Upper lobe of left lung (tissue), 6 donors: Measurements from ENCODE around the gene SCTR. TPM values are rescaled to one million over a fixed set of nuclear protein-coding genes. Genes with fewer than 3 reads are reported as not detected.
A peak's percentile ranks its signal among the peaks of the same experiment; 100 is the strongest.
"Not testable (repeated sequence)": the region's sequence is repeated elsewhere in the genome, so short reads cannot be mapped to it uniquely, and the experiment has no call there.

Source experiments
- ATAC-seq, 2 donors: fragments of 200-7000 bp; cut with Tn5 transposase; one replicate each; pipeline ENCODE4 v1.9.1; 2022; ENCODE audit warnings: mild to moderate bottlenecking in 2 of 2, moderate library complexity in 2 of 2; ENCODE audit not compliant: low FRiP score in 2 of 2
- DNase-seq, 2 donors: peaks; one replicate each; pipeline ENCODE4 v3.0.0-alpha.2; 2019 to 2020
- H3K27ac ChIP-seq, 4 donors: fragments of 200-600 bp; sonication (generic); one replicate each; pipeline ENCODE4 v1.5.1; 2016 to 2019
- H3K27me3 ChIP-seq, 4 donors: fragments of 200-600 bp; sonication (generic); one replicate each; pipeline ENCODE4 v1.5.1; 2017 to 2019
- H3K36me3 ChIP-seq, 4 donors: fragments of 200-600 bp; sonication (generic); one replicate each; pipeline ENCODE4 v1.5.1; 2016 to 2019
- H3K4me1 ChIP-seq, 4 donors: fragments of 200-600 bp; sonication (generic); one replicate each; pipeline ENCODE4 v1.5.1; 2018 to 2019
- H3K4me3 ChIP-seq, 4 donors: fragments of 200-600 bp; sonication (generic); one replicate each; pipeline ENCODE4 v1.5.1; 2017 to 2019; ENCODE audit warnings: mild to moderate bottlenecking in 2 of 4, moderate library complexity in 1 of 4
- H3K9me3 ChIP-seq, 4 donors: fragments of 200-600 bp; sonication (generic); one replicate each; pipeline ENCODE4 v1.5.1; 2018 to 2019
- EP300 ChIP-seq, 4 donors: sonication (generic); formaldehyde crosslinking; IDR thresholded peaks; one replicate each; pipeline ENCODE4 v1.5.1; 2017; ENCODE audit warnings: antibody characterized with exemption in 4 of 4, control low read depth in 2 of 4
- POLR2A ChIP-seq, 4 donors: fragments of 450-650 bp; IDR thresholded peaks; one replicate each; pipeline ENCODE4 v1.5.1; 2016 to 2017; ENCODE audit warnings: antibody characterized with exemption in 4 of 4, mild to moderate bottlenecking in 2 of 4
- POLR2AphosphoS5 ChIP-seq, 2 donors: sonication (generic); formaldehyde crosslinking; IDR thresholded peaks; one replicate each; pipeline ENCODE4 v1.5.1; 2017; ENCODE audit warnings: antibody characterized with exemption in 2 of 2
- WGBS, 2 donors: methylation state at CpG; one replicate each; pipeline ENCODE4 v1.1.5; 2017 to 2018; 5-methylcytosine and 5-hydroxymethylcytosine counted together
- total RNA-seq, 6 donors: library from RNA; depleted of rRNA in 4 of 6; stranded (reverse); fragments of >200 nt in 4 of 6; gene quantifications; one replicate each; pipeline versions ENCODE4 v1.1.0 to v1.2.1, GENCODE V29; 2016 to 2021
- TF ChIP-seq, protein P1 (sequence below), 6 experiments: fragments of 450-650 bp in 4 of 6; fragments of 200-600 bp in 2 of 6; sonication (generic) in 2 of 6; IDR thresholded peaks; one replicate each; pipeline ENCODE4 v1.5.1; 2016 to 2019; ENCODE audit warnings: antibody characterized with exemption in 6 of 6
- donor health status: DM: no; HTN: no; CAD: no; lungs with moderate emphysema.
- donor health status: DM: no; HTN: yes; CAD: no; lungs with severe emphysema.

SCTR gene
- total RNA-seq, 6 donors from 2014 or later = 3.2 to 52.5 (median 16.6) TPM

DNA sequence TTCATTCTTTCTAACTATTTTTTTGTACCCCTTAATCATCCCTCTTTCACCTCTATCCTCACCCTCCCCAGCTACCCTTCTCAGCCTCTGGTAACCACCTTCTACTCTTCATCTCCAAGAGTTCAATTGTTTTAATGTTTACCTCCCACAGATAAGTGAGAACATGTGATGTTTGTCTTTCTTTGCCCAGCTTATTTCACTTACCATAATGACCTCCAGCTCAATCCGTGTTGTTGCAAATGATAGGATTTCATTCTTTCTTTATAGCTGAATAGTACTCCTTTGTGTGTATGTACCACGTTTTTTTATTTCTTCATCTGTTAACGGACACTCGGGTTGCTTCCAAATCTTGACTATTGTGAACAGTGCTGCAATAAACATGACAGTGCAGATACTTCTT lies 114.8 kb downstream of the SCTR start:
- TF ChIP-seq POLR2A (IDR thresholded peaks at IDR 0.05) (no peak), POLR2AphosphoS5 (IDR thresholded peaks at IDR 0.05) (no peak), EP300 (IDR thresholded peaks at IDR 0.05) (no peak)
- Histone ChIP-seq H3K9me3 (no peaks in the 10 kb centered on the region), H3K27ac (no peak overlapping the region), H3K4me3 (no peak overlapping the region), H3K4me1 (peaks cover 0 to 6% (median 4%) of the 10 kb centered on the region in 4 donors), H3K27me3 (no peaks in the 10 kb centered on the region), H3K36me3 (no peaks in the 10 kb centered on the region)
- 68 to 69% methylated on average over 4 of the region's 4 CpGs for WGBS, 2 donors
- no peak for DNase-seq
- no peak for ATAC-seq

DNA sequence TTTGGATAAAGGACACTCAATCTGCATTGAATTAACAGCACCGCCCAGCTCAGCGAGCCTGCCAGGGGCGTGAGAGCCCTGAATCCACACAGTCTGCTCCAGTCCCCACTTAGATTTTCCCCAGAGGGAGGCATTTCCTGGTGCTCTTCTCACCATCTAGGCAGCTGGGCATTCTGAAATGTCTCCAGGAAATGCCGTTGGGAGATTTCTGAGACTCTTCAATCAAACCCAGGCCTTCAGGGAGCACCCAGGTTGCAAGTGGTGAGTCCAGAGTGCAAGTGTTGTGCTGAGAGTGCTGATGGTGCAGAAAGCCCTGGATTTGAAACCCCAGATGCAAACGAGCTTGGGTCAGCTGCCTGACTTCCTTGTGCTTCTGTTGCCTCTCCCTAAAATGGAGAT lies 116.1 kb downstream of the SCTR start:
- 38 to 47% methylated on average over 5 of the region's 5 CpGs for WGBS, 2 donors
- TF ChIP-seq, protein P1, sequence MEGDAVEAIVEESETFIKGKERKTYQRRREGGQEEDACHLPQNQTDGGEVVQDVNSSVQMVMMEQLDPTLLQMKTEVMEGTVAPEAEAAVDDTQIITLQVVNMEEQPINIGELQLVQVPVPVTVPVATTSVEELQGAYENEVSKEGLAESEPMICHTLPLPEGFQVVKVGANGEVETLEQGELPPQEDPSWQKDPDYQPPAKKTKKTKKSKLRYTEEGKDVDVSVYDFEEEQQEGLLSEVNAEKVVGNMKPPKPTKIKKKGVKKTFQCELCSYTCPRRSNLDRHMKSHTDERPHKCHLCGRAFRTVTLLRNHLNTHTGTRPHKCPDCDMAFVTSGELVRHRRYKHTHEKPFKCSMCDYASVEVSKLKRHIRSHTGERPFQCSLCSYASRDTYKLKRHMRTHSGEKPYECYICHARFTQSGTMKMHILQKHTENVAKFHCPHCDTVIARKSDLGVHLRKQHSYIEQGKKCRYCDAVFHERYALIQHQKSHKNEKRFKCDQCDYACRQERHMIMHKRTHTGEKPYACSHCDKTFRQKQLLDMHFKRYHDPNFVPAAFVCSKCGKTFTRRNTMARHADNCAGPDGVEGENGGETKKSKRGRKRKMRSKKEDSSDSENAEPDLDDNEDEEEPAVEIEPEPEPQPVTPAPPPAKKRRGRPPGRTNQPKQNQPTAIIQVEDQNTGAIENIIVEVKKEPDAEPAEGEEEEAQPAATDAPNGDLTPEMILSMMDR (IDR thresholded peaks at IDR 0.05) = no peak
- TF ChIP-seq POLR2AphosphoS5 (IDR thresholded peaks at IDR 0.05) (no peak), EP300 (IDR thresholded peaks at IDR 0.05) (no peak), POLR2A (IDR thresholded peaks at IDR 0.05) (no peak)

DNA sequence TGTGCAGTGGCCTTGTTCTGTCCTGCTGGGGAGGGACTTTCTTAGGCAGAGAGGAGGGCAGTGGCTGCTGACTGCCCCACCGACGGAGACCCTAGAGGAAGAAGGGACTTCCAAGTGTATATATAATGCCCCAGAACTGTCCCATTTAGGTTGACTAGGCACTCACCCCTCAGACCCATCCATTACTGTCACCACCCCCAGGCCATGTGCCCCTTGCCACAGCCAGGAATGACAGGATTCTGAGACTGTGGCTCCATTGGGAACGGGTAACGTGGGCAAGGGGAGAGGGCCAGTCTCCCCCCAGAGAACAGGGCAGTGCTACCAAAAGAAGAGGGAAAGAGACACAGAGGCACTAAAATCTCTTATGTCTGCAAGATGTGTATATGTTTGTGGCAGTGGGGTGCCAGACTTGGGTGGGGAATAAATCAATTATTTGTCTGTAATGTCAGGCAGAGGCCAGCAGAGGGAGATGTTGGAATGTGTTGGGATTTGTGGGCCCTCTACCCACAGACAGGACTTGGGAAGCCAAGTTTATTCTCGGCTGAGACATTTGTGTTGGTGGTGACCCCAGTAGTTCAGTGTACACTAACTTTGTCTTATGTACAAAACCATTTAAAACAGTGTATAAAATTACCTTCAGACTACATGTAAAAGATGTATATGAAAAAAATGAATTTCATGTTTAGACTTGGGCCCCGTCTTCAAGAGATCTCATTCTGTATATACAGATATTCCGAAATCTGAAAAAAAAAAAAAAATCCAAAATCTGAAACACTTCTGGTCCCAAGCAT lies 116.7 kb downstream of the SCTR start:
- 65 to 67% methylated on average over 7 of the region's 7 CpGs for WGBS, 2 donors
- H3K4me3 ChIP-seq = no peak overlapping the region
- peaks cover 5 to 12% (median 8%) of the 10 kb centered on the region in 4 donors for H3K4me1 ChIP-seq
- peak in 1 of 2 donors; percentile 55 for DNase-seq
- peak; percentile 80 to 91 for ATAC-seq
- no peak for TF ChIP-seq EP300 (IDR thresholded peaks at IDR 0.05)
- TF ChIP-seq, protein P1 (IDR thresholded peaks at IDR 0.05) = peak; percentile 48 to 91 (median 79)
- TF ChIP-seq POLR2A (IDR thresholded peaks at IDR 0.05) = no peak
- TF ChIP-seq POLR2AphosphoS5 (IDR thresholded peaks at IDR 0.05) = no peak
- no peaks in the 10 kb centered on the region for H3K36me3 ChIP-seq
- no peaks in the 10 kb centered on the region for H3K27me3 ChIP-seq
- H3K27ac ChIP-seq = peak overlapping the region in 2 of 4 donors; percentile 7 to 57
- no peaks in the 10 kb centered on the region for H3K9me3 ChIP-seq

More for the DNA sequence above, 116.1 kb downstream of the SCTR start:
- peaks cover 3 to 6% (median 4%) of the 10 kb centered on the region in 4 donors for H3K4me1 ChIP-seq
- H3K9me3 ChIP-seq = no peaks in the 10 kb centered on the region
- peak; percentile 40 to 64 for DNase-seq
- ATAC-seq = peak; percentile 59 to 80
- no peak overlapping the region for H3K4me3 ChIP-seq
- no peaks in the 10 kb centered on the region for H3K27me3 ChIP-seq
- H3K27ac ChIP-seq = peak overlapping the region in 2 of 4 donors; percentile 7 to 57
- no peaks in the 10 kb centered on the region for H3K36me3 ChIP-seq

DNA sequence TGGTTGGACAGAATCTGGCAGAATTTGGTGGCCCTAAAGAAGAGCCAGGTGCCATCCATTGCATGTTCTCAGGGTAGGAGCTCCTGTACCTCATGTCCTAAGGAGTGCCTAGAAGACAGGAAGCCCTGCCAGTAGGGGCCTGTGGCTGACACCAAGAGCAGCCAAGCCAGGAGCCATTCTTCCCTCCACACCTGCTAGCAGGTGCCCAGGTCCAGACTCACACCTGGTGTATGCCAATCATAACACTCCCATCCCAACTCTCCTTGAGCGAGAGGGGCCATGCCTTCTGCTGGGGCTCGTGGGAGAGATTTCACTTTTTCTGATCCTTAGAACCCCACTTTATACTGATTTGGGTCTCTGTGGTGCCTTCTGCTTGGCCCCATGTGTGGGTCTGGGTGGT lies 119.1 kb downstream of the SCTR start:
- no peak overlapping the region for H3K27ac ChIP-seq
- H3K27me3 ChIP-seq = no peaks in the 10 kb centered on the region
- no peak overlapping the region for H3K4me3 ChIP-seq
- no peaks in the 10 kb centered on the region for H3K36me3 ChIP-seq
- DNase-seq (no peak), ATAC-seq (no peak)
- WGBS, 2 donors = 88 to 100% methylated on average over 2 of the region's 2 CpGs
- no peaks in the 10 kb centered on the region for H3K9me3 ChIP-seq
- H3K4me1 ChIP-seq = peaks cover 5 to 16% (median 9%) of the 10 kb centered on the region in 4 donors
- TF ChIP-seq EP300 (IDR thresholded peaks at IDR 0.05) (no peak), POLR2AphosphoS5 (IDR thresholded peaks at IDR 0.05) (no peak), POLR2A (IDR thresholded peaks at IDR 0.05) (no peak)
- TF ChIP-seq, protein P1 (IDR thresholded peaks at IDR 0.05) = no peak

DNA sequence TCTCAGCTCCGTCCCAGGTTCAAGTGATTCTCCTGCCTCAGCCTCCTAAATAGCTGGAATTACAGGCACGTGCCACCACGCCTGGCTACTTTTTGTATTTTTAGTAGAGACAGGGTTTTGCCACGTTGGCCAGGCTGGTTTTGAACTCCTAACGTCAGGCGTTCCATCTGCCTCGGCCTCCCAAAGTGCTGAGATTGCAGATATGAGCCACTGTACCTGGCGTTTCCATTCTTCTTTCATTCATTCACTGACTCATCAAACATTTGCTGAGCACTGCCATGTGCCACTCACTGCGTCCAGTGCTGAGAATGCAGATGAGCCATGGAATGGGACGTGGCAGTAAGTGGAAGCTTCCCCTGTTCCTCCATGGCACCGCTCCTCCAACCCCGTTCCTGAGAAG lies 120.7 kb downstream of the SCTR start:
- not testable (repeated sequence) for ATAC-seq, H3K9me3 ChIP-seq, DNase-seq, H3K36me3 ChIP-seq, H3K27ac ChIP-seq, H3K4me3 ChIP-seq, H3K27me3 ChIP-seq
- peaks cover 5 to 16% (median 9%) of the 10 kb centered on the region in 4 donors for H3K4me1 ChIP-seq
- 86 to 92% methylated on average over 12 of the region's 12 CpGs for WGBS, 2 donors
